Measurements from ENCODE around the gene YWHAQ.
A peak's percentile ranks its signal among the peaks of the same experiment; 100 is the strongest.

YWHAQ gene

DNA sequence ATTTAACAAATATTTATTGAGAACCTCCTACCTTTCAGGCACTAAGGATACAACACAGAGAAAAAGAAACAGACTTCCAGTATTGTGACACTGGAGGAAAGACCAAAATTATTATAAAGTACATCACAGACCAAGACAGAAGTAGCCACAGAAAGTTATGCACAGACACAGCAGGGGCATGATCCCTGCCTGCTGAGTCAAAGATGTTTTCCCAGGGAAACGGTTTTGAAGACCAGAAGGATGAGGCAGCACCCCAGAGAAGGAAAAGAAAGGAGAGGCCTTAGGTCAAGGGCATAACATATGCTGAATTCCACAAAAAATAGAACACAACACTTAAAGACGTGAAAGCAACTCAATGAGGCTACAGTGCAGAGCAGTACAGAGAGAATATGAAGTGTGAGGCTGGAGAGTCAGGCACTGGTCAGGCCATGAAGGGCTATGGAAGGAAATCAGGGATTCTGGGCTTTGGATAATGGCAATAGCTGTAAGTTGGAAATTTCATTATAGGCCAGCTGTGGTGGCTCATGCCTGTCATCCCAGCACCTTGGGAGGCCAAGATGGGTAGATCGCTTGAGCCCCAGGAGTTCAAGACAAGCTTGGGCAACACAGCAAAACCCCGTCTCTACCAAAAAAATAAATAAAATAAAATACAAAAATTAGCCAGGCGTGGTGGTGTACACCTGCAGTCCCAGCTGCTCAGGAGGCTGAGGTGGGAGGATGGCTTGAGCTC lies 83.4 kb downstream of the YWHAQ start:
- no peak for FAIRE-seq

DNA sequence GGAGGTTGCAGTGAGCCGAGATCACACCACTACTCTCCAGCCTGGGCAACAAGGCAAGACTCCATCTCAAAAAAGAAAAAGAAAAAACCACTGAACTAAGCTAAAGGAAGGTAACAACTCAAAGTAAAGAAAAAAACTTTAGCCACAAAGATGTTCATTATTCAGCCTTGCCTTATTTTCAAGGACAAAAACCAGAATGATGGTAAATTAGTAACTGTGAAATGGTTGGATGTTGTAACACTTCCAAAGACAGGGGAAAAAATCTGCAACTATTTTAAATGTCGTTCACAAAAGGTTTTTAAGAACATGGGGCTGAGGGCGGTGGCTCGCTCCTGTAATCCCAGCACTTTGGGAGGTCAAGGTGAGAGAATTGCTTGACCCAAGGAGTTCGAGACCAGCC lies 85.3 kb downstream of the YWHAQ start:
- no peak for FAIRE-seq

DNA sequence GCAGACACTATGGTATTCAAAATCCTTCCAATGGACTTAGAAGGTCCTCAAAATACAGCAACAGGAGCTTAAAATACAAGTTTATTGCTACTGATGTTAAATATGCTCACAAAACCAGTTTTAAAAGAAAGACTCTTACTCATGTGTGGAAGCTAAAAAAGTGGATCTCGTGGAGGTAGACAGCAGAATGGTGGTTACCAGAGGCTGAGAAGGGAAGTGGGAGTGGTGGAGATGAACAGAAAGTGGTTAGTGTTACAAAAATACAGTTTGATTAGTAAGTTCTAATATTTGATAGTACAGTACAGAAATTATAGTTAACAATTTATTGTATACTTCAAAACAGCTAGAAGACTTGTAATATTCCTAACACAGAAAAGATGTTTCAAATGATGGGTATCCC lies 87.2 kb downstream of the YWHAQ start:
- FAIRE-seq: no peak

DNA sequence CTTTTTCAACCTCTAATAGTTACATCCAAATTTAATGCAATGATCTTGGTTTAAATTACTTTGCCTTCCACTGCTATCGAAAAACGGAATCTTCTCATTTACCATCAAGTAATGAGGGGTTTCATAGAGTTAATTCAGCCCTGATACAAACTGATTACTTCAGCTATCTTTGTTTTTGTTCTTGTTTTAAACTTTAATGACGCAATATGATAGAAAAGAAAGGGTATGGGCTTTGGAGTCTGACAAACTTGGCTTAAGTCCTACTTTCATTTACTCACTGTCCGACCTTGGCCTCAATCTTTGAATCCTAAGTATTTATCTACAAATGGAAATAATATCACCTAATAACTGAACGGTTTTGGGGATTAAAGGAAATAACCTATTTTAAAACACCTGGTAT lies 91.3 kb downstream of the YWHAQ start:
- FAIRE-seq: no peak

DNA sequence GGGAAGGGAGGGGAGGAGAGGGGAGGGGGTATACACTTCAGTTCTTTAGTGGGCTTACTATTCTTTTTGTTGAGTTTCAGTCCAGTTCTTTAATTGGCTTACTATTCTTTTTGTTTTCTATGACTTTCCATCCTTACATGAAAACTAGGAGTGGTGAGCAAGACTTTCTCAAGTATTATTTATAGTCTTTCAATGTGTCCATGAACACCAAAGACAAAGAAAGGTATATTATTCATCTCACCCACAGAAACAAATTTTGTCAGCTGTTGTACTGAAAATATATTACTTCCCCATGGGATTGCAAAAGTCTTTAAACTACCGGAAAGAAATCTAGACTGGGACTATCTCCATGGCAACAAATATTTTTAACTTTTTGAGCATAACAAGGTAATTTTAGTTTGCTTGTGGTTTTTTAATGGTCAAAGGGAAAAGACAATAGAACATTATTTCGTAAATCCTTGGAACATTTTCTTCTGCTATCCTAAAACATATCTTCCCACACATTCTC lies 92.7 kb downstream of the YWHAQ start:
- peak; percentile 94 for FAIRE-seq

DNA sequence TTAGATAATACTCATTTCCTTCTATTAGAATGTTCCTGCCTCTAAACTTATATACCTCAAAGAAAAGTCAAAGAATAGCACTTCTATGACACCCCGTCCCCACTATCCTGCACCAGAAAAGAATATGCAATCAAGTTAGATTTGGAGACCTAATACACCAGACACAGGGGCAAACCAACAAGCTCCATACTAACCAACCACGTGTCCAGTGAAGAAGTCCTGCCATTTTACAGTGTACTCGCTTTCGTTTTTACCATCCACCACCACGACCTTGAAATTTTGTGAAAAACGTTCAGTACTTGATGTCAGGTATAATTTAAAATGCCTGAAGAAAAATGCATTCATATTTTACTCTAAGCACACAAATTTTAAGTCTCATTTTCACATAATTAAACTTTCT lies 94.3 kb downstream of the YWHAQ start:
- FAIRE-seq: no peak

DNA sequence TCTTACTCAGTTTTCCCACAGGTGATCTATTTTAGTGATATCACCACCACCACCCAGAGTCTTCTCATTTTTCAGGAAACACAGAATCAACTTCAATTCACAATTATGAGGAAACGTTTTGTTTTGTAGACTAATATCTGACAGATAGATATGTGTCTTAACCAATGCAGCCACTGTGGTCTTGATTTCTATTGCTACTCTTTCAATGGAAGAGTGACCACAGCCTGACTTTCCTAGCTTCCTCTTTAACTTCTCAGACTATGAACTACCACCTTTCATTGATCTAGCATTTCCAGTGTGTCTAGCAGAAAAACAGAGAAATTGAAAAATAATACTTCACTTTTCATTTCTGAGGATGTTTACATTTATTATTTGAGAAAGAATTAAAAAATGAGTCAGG lies 95.6 kb downstream of the YWHAQ start:
- no peak for FAIRE-seq

Measured in endometrium (tissue), 2 donors.